Nephron progenitor cell (in vitro differentiated cells): ENCODE data around the gene PRSS36.
"Not testable (repeated sequence)": the region's sequence is repeated elsewhere in the genome, so short reads cannot be mapped to it uniquely, and the experiment has no call there.

Experiments used
- DNase-seq: peaks from one replicate; pipeline ENCODE4 v3.0.0; 2021
- H3K27ac Mint-ChIP-seq: 2 replicates; pipeline ENCODE4 v1.8.0; 2021; ENCODE audit warnings: mild to moderate bottlenecking, moderate library complexity, mixed read lengths
- H3K27me3 Mint-ChIP-seq: 2 replicates; pipeline ENCODE4 v1.8.0; 2021; ENCODE audit warnings: mild to moderate bottlenecking, low read depth, mixed read lengths; ENCODE audit not compliant: poor library complexity
- H3K36me3 Mint-ChIP-seq: 2 replicates; pipeline ENCODE4 v1.8.0; 2021; ENCODE audit warnings: low read depth, mixed read lengths
- H3K4me1 Mint-ChIP-seq: 2 replicates; pipeline ENCODE4 v1.8.0; 2021; ENCODE audit warnings: mixed read lengths
- H3K4me3 Mint-ChIP-seq: 2 replicates; pipeline ENCODE4 v1.8.0; 2021; ENCODE audit warnings: mild to moderate bottlenecking, moderate library complexity, mixed read lengths
- H3K9me3 Mint-ChIP-seq: 2 replicates; pipeline ENCODE4 v1.8.0; 2021; ENCODE audit warnings: mild to moderate bottlenecking, moderate library complexity, mixed read lengths
- TF ChIP-seq, protein P1 (sequence below): fragments of 200-600 bp; sonication (generic); IDR thresholded peaks from 2 replicates; pipeline ENCODE4 v1.5.0; 2021; ENCODE audit warnings: antibody characterized with exemption

PRSS36 gene

DNA sequence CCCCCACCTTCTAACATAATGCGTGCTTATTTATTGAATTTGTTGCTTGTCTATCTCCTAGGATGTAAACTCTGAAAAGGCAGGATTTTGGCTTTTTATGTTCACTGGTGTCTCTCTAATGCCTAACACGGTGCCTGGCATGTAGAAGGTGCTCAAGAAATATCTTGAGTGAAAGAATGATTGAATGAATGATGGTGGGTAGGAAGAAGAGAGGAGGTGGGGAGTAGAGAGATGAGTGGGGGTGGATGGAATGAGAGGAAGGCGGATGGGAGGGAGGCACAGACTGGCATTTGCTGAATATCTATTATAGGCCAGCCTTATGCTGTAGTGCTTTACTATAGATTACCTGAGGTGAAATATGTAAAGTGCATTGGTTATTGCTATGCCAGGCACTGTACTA is 2.3 kb downstream of the PRSS36 start:
- H3K4me1 Mint-ChIP-seq: peaks cover 6% of the 10 kb centered on the region
- TF ChIP-seq, protein P1, sequence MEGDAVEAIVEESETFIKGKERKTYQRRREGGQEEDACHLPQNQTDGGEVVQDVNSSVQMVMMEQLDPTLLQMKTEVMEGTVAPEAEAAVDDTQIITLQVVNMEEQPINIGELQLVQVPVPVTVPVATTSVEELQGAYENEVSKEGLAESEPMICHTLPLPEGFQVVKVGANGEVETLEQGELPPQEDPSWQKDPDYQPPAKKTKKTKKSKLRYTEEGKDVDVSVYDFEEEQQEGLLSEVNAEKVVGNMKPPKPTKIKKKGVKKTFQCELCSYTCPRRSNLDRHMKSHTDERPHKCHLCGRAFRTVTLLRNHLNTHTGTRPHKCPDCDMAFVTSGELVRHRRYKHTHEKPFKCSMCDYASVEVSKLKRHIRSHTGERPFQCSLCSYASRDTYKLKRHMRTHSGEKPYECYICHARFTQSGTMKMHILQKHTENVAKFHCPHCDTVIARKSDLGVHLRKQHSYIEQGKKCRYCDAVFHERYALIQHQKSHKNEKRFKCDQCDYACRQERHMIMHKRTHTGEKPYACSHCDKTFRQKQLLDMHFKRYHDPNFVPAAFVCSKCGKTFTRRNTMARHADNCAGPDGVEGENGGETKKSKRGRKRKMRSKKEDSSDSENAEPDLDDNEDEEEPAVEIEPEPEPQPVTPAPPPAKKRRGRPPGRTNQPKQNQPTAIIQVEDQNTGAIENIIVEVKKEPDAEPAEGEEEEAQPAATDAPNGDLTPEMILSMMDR: no peak
- peaks cover 67% of the 10 kb centered on the region for H3K27me3 Mint-ChIP-seq
- DNase-seq: no peak
- no peaks in the 10 kb centered on the region for H3K36me3 Mint-ChIP-seq
- H3K27ac Mint-ChIP-seq: no peak overlapping the region
- H3K9me3 Mint-ChIP-seq: no peaks in the 10 kb centered on the region
- H3K4me3 Mint-ChIP-seq: peak overlapping the region; percentile 75

GRCh38 chr16:31145398-31145990 is 4.4 kb downstream of the PRSS36 start:
- no peaks in the 10 kb centered on the region for H3K36me3 Mint-ChIP-seq
- no peak for DNase-seq
- no peak overlapping the region for H3K4me3 Mint-ChIP-seq
- H3K27me3 Mint-ChIP-seq: peaks cover 64% of the 10 kb centered on the region
- no peaks in the 10 kb centered on the region for H3K9me3 Mint-ChIP-seq
- TF ChIP-seq, protein P1: no peak
- H3K27ac Mint-ChIP-seq: no peak overlapping the region
- peaks cover 22% of the 10 kb centered on the region for H3K4me1 Mint-ChIP-seq

GRCh38 chr16:31144418-31144817 is 5.4 kb downstream of the PRSS36 start:
- not testable (repeated sequence) for DNase-seq, H3K27ac Mint-ChIP-seq, H3K9me3 Mint-ChIP-seq, H3K4me3 Mint-ChIP-seq, H3K36me3 Mint-ChIP-seq
- peaks cover 56% of the 10 kb centered on the region for H3K27me3 Mint-ChIP-seq
- peaks cover 29% of the 10 kb centered on the region for H3K4me1 Mint-ChIP-seq

- Mint-ChIP-seq H3K4me1 (peaks cover 29% of the 10 kb centered on the region), H3K27ac (no peak overlapping the region), H3K9me3 (no peaks in the 10 kb centered on the region), H3K27me3 (peaks cover 50% of the 10 kb centered on the region), H3K36me3 (no peaks in the 10 kb centered on the region), H3K4me3 (peak overlapping the region; percentile 61)
- no peak for DNase-seq
- TF ChIP-seq, protein P1: no peak
Observed at GRCh38 chr16:31143694-31144148, 6.1 kb downstream of the PRSS36 start.

DNA sequence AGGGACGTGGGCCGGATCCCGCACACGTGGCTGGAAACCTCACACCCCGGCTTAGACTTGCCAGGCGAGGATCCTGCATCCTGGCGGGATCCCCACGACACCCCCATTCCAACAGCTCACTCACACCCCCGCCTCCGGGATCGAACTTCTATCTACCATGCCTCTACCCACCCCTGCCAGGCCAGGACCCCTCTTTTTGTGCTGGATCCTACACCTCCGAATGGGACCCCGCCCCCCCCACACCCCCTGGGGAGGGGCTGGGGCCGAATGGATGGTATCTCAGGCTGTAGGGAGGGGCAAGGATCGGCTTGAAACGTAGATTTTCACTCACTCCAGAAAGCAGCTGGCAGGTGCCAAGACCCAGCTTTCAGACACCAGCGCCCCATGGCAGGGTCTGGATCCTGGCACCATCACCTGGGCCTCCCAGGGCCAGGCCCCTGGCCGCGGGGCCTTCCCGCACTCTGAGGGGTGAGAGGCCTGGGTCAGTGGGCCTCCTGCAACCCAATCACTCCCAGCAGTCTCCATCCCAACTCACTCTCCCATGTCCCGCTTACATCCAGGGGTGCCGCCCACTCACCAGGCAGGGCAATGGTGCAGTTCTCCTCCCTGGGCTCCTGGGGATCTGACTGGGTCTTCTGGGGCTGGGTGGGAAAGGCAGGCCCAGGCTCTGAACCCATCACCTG is 6.7 kb downstream of the PRSS36 start:
- TF ChIP-seq, protein P1: no peak
- Mint-ChIP-seq H3K36me3 (no peaks in the 10 kb centered on the region), H3K9me3 (no peaks in the 10 kb centered on the region), H3K4me1 (peaks cover 34% of the 10 kb centered on the region), H3K27ac (no peak overlapping the region), H3K4me3 (peak overlapping the region; percentile 61), H3K27me3 (peaks cover 44% of the 10 kb centered on the region)
- DNase-seq: no peak

DNA sequence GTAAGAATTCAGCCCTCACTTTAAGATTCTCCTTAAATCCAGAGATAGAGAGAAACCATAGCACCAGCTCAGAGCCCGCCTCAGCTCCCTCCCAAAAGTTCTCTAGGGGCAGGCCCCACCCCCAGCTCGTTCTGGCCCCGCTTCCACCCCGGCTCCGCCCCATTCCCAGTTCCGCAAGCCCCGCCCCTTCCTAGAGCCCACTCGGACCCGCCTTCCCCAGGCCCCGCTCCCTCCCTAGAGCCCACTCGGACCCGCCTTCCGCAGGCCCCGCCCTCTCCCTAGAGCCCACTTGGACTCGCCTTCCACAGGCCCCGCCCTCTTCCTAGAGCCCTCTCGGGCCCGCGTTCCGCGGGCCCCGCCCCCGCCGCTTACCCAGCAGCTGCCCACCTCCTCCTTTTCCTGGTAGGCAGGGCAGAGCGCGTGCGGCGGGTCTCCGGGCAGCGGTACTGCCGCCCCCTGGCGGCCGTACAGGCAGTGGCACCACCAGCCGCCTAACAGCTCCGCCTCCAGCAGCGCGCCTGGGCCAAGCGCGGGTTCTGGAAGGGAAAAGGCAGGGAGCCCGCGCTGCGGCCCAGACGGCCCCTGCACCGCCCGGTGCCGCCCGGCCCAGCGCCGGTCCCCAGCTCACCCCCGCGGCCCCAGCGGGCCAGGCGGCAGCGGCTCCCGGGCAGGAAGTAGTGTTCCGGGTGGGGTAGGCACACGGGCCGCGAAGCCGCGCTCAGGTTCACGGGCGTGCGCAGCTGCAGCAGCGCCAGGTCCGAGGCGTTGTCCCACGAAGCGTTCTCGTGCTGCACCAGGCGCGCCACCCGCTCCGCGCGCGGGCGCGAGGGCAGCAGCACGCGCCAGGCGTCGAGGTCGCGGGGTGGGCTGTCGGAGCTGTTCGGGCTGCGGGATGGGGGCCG is 7.5 kb downstream of the PRSS36 start:
- H3K4me3 Mint-ChIP-seq: peak overlapping the region; percentile 79
- H3K36me3 Mint-ChIP-seq: no peaks in the 10 kb centered on the region
- H3K27ac Mint-ChIP-seq: peak overlapping the region; percentile 47
- TF ChIP-seq, protein P1: peak; percentile 85
- H3K27me3 Mint-ChIP-seq: peaks cover 36% of the 10 kb centered on the region
- DNase-seq: peak; percentile 100
- no peaks in the 10 kb centered on the region for H3K9me3 Mint-ChIP-seq
- H3K4me1 Mint-ChIP-seq: peaks cover 36% of the 10 kb centered on the region
